ENCODE measurements around the gene CLTB.

GRCh38 chr5:176420086-176420485, 3.7 kb upstream of the CLTB start:
- TF ChIP-seq, protein P1, sequence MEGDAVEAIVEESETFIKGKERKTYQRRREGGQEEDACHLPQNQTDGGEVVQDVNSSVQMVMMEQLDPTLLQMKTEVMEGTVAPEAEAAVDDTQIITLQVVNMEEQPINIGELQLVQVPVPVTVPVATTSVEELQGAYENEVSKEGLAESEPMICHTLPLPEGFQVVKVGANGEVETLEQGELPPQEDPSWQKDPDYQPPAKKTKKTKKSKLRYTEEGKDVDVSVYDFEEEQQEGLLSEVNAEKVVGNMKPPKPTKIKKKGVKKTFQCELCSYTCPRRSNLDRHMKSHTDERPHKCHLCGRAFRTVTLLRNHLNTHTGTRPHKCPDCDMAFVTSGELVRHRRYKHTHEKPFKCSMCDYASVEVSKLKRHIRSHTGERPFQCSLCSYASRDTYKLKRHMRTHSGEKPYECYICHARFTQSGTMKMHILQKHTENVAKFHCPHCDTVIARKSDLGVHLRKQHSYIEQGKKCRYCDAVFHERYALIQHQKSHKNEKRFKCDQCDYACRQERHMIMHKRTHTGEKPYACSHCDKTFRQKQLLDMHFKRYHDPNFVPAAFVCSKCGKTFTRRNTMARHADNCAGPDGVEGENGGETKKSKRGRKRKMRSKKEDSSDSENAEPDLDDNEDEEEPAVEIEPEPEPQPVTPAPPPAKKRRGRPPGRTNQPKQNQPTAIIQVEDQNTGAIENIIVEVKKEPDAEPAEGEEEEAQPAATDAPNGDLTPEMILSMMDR (IDR thresholded peaks at IDR 0.05): no peak
- TF ChIP-seq POLR2A (IDR thresholded peaks at IDR 0.05): no peak

All from body of pancreas (tissue), 4 donors.